Right kidney (tissue), 1 donor: Measurements from ENCODE around the gene GATA5.

Experiments used
- DNase-seq: peaks from one replicate; pipeline ENCODE4 v3.0.0-alpha.2; 2016

GATA5 gene

DNA sequence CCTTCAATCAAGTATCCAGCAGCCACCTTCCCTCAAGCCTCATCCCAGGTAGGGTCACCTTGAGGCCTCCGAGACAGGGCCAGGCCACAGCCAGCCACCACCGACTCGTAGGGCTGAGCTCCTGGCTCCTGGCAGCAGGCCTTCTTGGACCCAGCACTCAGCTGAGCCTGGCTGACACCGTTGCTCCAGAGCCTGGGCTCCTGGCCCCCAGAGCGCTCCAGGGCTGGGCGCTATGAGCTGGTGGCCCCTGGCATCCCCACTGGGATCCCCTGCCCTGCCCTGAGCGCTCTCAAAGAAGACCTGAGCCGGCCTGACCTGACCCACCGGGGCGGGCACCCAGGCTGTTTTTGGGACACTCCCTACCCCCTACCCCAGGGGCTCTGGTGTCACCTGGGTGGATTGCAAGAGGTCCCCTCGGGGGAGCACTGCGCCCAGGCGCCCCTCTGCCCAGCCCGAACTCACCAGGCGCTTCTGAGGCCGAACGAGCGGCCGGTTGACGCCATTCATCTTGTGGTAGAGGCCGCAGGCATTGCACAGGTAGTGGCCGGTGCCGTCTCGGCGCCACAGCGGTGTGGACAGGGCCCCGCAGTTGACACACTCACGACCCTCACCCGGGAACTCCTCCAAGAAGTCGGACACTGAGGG is 2.7 kb downstream of the GATA5 start:
- DNase-seq = no peak

DNA sequence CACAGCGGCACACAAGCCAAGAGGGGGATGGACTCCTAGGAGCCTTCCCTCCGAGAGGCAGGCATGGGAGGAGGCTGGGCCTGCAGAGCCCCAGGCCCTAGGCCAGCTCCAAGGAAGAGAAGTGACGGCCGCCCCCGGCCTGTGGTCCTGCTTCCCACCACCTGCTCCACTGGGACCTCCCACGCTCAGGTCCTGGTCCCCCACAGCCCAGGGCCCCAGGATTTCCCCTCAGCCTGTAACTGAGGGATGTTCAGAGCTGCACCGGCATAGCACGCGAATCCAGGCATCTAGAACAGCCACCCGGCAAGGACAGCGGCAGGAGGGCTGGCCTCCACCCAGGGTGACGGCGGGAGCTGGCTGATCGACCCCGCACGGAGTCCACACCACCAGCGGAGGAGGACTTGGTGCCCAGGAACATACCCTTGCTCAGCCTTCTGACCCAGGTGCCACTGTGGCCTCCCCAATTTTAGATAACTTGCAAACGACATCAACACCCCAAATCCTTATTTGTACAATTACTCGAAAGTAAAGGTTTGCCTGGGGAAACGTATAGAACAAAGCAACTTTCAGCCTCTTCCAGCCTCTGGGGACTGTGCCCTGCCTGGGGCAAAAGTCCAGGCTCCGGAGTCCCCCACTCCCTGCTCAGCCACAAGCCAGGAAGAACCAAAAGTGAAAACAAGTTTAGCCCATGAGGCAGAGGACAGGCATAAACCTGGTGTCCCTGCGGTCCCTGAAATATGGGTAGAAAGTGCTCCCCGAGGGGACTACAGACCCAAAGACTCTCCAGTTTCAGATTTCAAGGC is 3.5 kb downstream of the GATA5 start:
- no peak for DNase-seq

DNA sequence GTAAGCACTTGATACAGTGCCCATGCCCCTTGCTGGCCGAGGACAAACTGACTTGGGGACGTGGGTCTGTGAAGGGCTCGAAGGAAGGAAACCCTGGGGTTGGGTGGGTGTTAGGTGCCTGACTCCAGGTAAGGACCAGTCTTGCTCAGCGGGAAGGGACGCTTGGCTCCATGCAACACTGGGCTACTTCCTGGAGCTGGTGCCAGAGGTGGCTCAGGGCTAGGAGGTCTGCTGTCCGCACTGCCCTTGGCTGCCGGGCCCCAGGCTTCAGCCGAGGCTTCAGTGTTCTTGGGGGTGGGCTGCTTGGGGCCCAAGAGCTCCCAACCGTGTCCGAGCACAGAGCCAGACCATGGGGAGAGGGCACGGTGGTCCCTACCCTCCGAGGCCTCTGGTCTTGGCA is 5.3 kb downstream of the GATA5 start:
- DNase-seq = no peak

GRCh38 chr20:62470001-62470400 is 5.8 kb downstream of the GATA5 start:
- no peak for DNase-seq

DNA sequence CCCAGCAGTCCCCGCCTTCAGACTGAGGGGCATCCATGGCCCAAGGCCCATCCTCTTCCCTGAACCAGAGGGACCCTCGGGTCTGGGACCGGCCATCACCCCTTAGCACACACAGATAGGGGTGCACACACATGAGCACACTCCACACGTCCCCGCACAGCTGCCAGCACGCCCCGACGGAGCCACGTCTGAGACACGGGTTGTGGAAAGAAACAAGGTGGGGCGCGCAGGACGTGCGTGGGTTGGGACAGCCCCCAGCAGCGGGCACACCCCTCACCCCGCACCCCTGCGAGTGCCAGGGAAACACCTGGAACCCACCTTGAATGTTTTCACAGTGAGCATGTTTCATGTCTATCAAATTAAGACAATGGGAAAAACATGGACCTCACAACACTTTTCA is 6.4 kb downstream of the GATA5 start:
- no peak for DNase-seq

DNA sequence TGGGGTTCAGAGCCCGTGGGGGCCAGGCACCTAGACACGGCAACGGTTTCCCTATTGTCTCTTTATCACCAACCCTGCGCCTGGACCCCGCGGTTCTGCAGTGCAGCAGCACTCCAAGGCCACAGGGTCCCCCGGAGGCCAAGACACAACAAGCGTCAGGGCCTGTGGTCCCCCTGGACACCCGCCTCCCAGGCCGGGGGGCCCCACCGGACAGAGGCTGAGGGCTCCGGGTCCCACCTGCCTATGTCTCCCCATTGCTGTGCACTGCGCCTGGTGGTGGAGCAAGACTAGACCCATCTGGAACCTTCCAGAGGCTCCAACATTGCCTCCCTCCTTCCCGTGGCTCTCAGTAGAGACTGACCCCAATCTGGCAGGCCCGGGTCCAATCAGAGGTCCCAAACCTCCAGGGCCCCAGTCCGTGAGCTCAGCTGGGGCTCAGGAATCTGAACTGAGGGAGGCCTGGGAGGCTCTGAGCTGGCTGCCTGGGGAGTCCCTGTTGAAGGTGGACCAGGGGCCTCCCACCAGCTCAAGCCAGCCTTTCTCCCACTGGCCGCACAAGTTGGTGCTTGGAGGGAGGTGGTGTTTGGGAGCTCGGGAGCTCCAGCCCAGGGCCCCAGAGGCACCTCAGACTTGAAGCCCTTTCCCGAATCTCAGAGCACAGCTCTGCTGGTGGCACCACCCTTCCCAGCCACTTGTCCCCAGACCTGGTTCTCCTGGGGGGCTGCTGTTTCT is 8.8 kb downstream of the GATA5 start:
- no peak for DNase-seq

- DNase-seq = no peak
Observed at GRCh38 chr20:62466072-62466760, 9.6 kb downstream of the GATA5 start.

GRCh38 chr20:62464990-62465389 is 10.8 kb downstream of the GATA5 start:
- no peak for DNase-seq

- no peak for DNase-seq
Observed at GRCh38 chr20:62464425-62464770, 11.4 kb downstream of the GATA5 start.

DNA sequence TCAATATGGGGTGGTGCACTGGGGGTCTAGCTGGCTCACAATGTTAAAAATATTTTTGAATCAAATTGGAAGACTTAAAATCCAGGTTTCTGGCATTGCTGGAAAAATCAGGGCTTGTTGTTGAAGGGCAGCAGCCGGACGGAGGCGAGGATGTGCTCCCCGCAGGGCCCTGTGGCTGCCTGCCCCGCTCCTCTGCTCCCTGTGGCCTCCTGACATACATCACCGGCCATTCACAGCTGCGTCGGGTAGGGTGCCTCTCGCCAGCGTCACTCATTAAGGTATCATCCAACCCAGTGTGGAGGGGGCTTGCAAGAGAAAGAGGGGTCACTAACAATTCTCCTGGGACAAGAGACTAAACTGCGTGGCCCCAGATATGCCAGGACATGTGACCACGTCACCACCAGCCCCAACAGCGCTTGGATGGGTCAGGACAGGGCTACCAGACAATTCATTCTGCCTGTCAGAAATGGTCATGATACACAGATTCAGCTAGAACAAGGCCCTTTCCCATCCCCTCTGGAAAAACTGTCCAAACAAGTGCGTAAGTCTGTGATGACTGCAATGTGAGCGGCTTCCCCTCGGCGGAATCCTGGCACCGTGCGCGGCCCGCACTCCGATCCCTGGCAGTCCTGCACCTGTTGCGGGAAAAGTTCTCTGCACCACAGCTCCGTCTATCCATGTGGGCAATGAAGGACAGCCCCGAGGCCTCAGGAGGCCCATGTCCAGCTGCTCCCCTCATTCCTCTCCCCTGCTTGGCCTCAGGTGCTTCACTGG is 12.0 kb downstream of the GATA5 start:
- DNase-seq = no peak

GRCh38 chr20:62462976-62463592 is 12.7 kb downstream of the GATA5 start:
- no peak for DNase-seq

DNA sequence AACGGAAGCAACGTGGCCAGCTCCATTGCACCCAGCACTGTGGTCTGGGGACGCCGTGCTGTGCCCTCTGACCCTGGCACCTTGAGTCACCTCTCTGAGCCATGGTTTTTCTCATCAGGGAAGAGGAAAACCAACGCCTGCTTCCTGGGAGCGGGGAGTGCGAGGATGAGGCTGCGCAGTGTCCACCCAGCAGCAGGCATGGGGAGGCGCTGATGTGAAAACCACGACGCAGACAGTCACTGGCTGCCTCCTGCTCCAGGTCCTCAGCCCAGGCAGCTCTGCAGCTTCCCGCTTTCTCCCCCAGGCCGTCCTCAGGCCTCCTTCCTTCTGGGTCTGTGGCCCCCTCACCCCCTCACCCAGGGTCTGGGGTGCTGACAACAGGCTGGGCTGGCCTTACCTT is 14.0 kb downstream of the GATA5 start:
- DNase-seq = no peak

- no peak for DNase-seq
Observed at GRCh38 chr20:62461157-62461556, 14.6 kb downstream of the GATA5 start.

- no peak for DNase-seq
Observed at GRCh38 chr20:62460678-62461077, 15.1 kb downstream of the GATA5 start.

DNA sequence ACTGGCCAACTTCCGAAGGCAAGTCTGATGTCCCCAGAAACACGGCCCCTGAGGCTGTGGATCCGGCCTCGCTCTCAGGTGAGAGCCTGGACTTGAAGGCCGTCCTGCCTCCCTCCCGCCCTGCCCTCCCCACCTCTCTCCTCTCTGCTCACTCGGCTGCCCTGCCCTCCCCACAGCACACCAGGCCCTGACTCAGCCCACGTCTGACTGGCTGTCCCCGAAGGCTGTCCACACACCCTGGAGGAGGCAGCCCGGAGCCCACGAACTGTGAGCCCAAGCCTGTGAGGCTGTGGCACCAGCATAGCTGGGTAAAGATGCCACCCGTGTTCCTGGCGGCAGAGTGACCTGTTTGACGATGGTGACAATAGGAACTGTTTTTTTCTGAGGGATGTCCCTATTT is 16.3 kb downstream of the GATA5 start:
- no peak for DNase-seq

- no peak for DNase-seq
Observed at GRCh38 chr20:62458275-62459251, 17.2 kb downstream of the GATA5 start.

GRCh38 chr20:62457831-62458230 is 18.0 kb downstream of the GATA5 start:
- no peak for DNase-seq

DNA sequence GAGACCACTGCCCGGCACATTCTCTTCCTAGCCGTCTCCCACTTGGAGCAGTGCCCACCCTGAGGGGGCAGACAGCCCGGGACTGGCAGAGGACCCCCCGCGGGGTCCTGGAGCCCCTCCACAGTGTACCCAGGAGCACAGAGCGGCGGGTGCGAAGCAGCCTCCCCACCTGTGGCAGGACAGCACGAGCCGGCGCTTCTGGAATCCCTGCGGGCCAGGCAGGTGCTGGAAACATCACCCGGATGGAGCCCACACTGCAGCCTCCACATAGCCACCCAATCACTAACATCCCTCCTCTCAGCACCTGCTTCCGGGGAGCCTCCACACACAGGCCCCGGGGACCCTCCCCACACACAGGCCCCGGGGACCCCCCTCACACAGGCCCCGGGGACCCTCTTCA is 18.7 kb downstream of the GATA5 start:
- no peak for DNase-seq

DNA sequence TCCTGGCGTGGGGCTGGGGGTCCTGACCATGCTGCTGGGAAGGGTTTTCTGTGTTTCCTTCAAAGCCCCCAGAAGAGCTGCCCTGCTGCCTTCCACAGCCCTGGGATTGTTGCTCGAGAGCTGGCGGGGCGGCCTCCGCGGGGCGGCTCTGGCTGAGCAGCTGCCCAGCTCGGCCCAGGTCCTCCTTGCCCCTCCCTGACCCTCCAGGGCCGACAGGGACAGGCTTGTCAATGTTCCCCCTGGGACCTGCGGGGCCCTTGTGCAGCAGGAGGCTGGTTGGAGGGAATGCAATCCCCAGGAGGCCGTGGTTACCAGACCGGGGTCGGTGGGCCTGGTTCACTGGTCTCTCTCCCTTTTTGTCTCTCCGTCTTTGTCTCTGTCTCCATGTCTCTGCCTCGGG is 19.9 kb downstream of the GATA5 start:
- DNase-seq = no peak

DNA sequence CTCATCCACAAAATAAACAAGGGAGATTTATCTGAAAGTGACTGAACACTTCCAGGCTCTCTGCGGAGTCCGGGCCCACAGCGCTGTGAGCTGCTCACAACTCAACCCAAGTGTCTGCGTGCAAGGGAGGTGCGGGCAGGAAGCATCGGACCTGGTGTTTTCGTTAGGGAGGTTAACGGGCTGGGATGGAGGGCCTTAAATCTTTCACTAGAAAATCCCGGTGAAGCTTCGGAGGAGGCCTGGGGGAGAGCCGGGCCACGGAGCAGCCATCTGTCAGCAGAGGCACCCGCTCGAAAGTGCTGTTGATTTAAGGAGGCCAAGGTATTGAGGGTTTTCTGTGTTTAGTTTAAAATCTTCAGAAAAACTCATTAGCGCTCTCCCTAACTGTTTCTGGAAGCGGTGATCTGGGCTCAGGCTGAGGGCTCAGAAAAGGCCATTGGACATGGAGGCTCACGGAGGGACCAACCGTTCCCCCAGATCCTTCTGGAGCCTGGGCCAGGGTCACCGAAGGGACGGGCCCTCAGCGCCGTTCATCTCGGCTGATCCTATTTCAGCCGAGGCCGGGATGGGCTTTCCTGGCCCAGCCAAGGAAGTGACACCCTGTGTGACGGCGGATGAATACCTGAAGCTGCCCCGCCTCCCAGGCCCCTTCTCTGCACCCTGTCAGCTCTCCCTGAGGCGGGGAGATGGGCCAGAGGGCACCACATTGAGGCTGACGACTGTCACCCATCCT is 20.7 kb downstream of the GATA5 start:
- peak; percentile 75 for DNase-seq
